Lung (tissue), 12 donors: Measurements from ENCODE around the gene MSL1. TPM values are rescaled to one million over a fixed set of nuclear protein-coding genes. Genes with fewer than 3 reads are reported as not detected.

ENCODE experiments used
- ATAC-seq: fragments of 200-7000 bp; cut with Tn5 transposase; one replicate; pipeline ENCODE4 v1.9.1; 2020; ENCODE audit warnings: moderate number of reproducible peaks; ENCODE audit not compliant: insufficient read depth, low FRiP score
- DNase-seq, 3 donors: peaks; one replicate each; pipeline ENCODE4 v3.0.0-alpha.2; 2013 to 2017
- H3K27ac ChIP-seq, 2 donors: one replicate each; pipeline ENCODE4 v1.5.1; 2013; ENCODE audit warnings: mild to moderate bottlenecking in 2 of 2, moderate library complexity in 2 of 2, control low read depth in 1 of 2, inconsistent platforms in 1 of 2, low read depth in 1 of 2, low read length in 1 of 2
- H3K27me3 ChIP-seq, 3 donors: one replicate each; pipeline ENCODE4 v1.5.1; 2013; ENCODE audit warnings: low read length in 2 of 3; ENCODE audit not compliant: control insufficient read depth in 3 of 3, insufficient read depth in 3 of 3
- H3K36me3 ChIP-seq, 4 donors: one replicate each; pipeline ENCODE4 v1.5.1; 2013; ENCODE audit warnings: low read length in 4 of 4, mild to moderate bottlenecking in 1 of 4, moderate library complexity in 1 of 4; ENCODE audit not compliant: control insufficient read depth in 4 of 4, insufficient read depth in 4 of 4
- H3K4me1 ChIP-seq, 5 donors: one replicate each; pipeline ENCODE4 v1.5.1; 2013; ENCODE audit warnings: low read length in 5 of 5, mild to moderate bottlenecking in 2 of 5, moderate library complexity in 1 of 5; ENCODE audit not compliant: control insufficient read depth in 5 of 5, insufficient read depth in 5 of 5
- H3K4me3 ChIP-seq: one replicate; pipeline ENCODE4 v1.5.1; 2013; ENCODE audit warnings: mild to moderate bottlenecking, control low read depth, moderate library complexity
- H3K9ac ChIP-seq, 2 donors: one replicate each; pipeline ENCODE4 v1.5.1; 2013; ENCODE audit warnings: low read length in 2 of 2, control low read depth in 1 of 2; ENCODE audit not compliant: insufficient read depth in 1 of 2
- H3K9me3 ChIP-seq, 4 donors: one replicate each; pipeline ENCODE4 v1.5.1; 2013; ENCODE audit warnings: low read length in 3 of 4, mild to moderate bottlenecking in 1 of 4, moderate library complexity in 1 of 4; ENCODE audit not compliant: control insufficient read depth in 4 of 4, insufficient read depth in 3 of 4
- CTCF ChIP-seq: IDR thresholded peaks from 2 replicates; pipeline ENCODE4 v1.5.1; 2012; ENCODE audit warnings: mild to moderate bottlenecking; ENCODE audit errors: control extremely low read depth, extremely low read depth
- WGBS, 2 donors: extraction: QIAGEN DNeasy Blood & Tissue Kit; methylation state at CpG; one replicate each; pipeline ENCODE4 v1.1.7; 2013; 5-methylcytosine and 5-hydroxymethylcytosine counted together
- polyA plus RNA-seq, 2 donors: library from polyadenylated mRNA; stranded (reverse); fragments of 200-250 nt; gene quantifications; one replicate each; pipeline ENCODE4 v1.2.1, GENCODE V29; 2013
- total RNA-seq, 2 donors: library from RNA; depleted of rRNA in 1 of 2; stranded (reverse); fragments of >200 nt in 1 of 2; gene quantifications; one replicate each; pipeline ENCODE4 v1.2.1, GENCODE V29; 2014 to 2021
- donor health status: control.
- donor health status: control.
- donor health status: Bipolar disorder and iron deficiency.
- donor health status: healthy.
- donor health status: DM: yes; HTN: yes; CAD: no.

MSL1 gene
- total and polyA plus RNA-seq, 4 donors, result 73.2 to 111 (median 84.7) TPM

- WGBS, 2 donors, result 2 to 3% methylated on average over 31 of the region's 31 CpGs
Measured at GRCh38 chr17:40099619-40100418, 22.0 kb upstream of the MSL1 start.

GRCh38 chr17:40100419-40100668 is 21.4 kb upstream of the MSL1 start, which contains the start of gene NR1D1:
TSS of gene NR1D1 (minus strand) at chr17:40100589. CDS start at chr17:40100094, 495 bp downstream.
- Histone ChIP-seq H3K27ac (peak within 1 kb of the TSS; percentile 92 to 96), H3K4me1 (peaks cover 36 to 67% (median 41%) of the 10 kb centered on the region in 5 donors), H3K9ac (peak within 1 kb of the TSS in 1 of 2 donors; percentile 57), H3K27me3 (no peaks in the 10 kb centered on the region), H3K9me3 (no peaks in the 10 kb centered on the region), H3K4me3 (peak within 1 kb of the TSS; percentile 78), H3K36me3 (peaks cover 0 to 11% (median 2%) of the 10 kb centered on the region in 4 donors)
- TF ChIP-seq CTCF, result no peak
- 0% methylated on average over 16 of the region's 16 CpGs for WGBS, 2 donors
- DNase-seq, result no peak
- no peak for ATAC-seq

More at GRCh38 chr17:40099619-40100418, 22.0 kb upstream of the MSL1 start:
- peak overlapping the region; percentile 78 for H3K4me3 ChIP-seq
- peak overlapping the region; percentile 80 to 96 for H3K27ac ChIP-seq
- no peaks in the 10 kb centered on the region for H3K27me3 ChIP-seq
- H3K9ac ChIP-seq, result peak overlapping the region in 1 of 2 donors; percentile 51
- no peak for ATAC-seq
- no peaks in the 10 kb centered on the region for H3K9me3 ChIP-seq
- peaks cover 0 to 17% (median 2%) of the 10 kb centered on the region in 4 donors for H3K36me3 ChIP-seq
- TF ChIP-seq CTCF, result no peak
- no peak for DNase-seq
- peaks cover 33 to 61% (median 38%) of the 10 kb centered on the region in 5 donors for H3K4me1 ChIP-seq

- peak; percentile 36 for ATAC-seq
- WGBS, 2 donors, result 1 to 2% methylated on average over 25 of the region's 25 CpGs
Measured at GRCh38 chr17:40100669-40101366, 21.0 kb upstream of the MSL1 start.

More at GRCh38 chr17:40100669-40101366, 21.0 kb upstream of the MSL1 start:
- peaks cover 0 to 8% (median 2%) of the 10 kb centered on the region in 4 donors for H3K36me3 ChIP-seq
- no peaks in the 10 kb centered on the region for H3K9me3 ChIP-seq
- DNase-seq, result peak; percentile 96 to 97 (median 96)
- peak overlapping the region; percentile 92 to 96 for H3K27ac ChIP-seq
- peak overlapping the region; percentile 78 for H3K4me3 ChIP-seq
- no peak for TF ChIP-seq CTCF
- no peaks in the 10 kb centered on the region for H3K27me3 ChIP-seq
- H3K4me1 ChIP-seq, result peaks cover 31 to 71% (median 43%) of the 10 kb centered on the region in 5 donors
- H3K9ac ChIP-seq, result peak overlapping the region in 1 of 2 donors; percentile 57
